ENCODE results near the gene PNMA5.
A peak's percentile ranks its signal among the peaks of the same experiment; 100 is the strongest.

PNMA5 gene

DNA sequence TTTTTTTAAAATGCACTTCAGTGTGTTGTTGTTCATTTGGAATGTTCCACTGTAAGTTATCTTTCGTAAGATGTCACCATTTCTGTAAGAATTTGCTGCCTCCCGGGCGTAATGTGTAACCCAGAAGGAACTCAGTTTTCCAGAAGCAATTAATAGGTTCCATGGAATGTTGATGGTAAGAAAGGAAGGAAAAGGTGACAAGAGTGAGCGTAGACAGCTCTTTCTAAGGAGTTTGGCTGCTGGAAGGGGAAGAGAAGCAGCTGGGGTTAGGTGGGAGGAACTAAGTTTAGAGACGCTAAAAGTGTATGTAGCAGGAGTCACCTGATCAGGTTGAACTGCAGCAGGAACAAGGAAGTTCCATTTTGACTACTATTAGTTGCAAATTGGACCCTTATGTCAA, 35.9 kb downstream of the PNMA5 start:
- DNase-seq, result no peak

DNA sequence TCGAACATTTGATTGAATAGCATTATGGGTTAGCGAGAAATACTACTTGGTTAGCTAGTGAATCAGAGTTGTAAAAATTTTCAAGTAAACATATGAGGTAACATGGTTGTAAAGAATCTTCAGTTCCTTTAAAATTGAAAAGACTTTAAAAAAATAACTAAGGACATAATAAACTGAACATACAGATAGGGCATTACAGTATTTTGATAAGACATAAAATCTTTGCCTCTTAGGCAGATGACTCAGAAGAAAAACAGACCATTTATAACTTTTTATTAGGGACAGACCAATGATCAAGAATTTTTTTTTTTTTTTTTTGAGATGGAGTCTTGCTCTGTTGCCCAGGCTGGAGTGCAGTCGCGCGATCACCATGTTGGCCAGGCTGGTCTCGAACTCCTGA, 43.1 kb downstream of the PNMA5 start:
- DNase-seq, result no peak

DNA sequence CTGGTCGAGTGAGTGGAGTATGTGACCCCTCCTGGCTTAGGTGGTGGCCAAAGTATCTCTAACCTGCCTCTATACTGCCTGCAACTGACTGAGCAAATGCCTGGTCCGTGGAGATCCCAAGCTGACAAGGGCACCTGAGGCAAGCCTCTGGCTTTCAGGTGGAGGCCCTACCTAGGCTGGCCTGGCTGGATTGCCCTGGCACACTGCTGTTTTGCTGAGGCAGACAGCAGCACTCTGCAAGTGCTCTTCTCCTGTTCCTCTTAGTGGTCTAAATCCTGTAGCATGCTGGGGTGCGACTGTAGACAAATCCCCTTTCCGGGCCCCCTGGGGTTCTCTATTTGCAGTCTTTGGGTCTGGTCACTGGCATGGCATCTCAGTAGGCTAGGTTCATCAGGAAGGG, 44.8 kb downstream of the PNMA5 start:
- DNase-seq, result no peak

DNA sequence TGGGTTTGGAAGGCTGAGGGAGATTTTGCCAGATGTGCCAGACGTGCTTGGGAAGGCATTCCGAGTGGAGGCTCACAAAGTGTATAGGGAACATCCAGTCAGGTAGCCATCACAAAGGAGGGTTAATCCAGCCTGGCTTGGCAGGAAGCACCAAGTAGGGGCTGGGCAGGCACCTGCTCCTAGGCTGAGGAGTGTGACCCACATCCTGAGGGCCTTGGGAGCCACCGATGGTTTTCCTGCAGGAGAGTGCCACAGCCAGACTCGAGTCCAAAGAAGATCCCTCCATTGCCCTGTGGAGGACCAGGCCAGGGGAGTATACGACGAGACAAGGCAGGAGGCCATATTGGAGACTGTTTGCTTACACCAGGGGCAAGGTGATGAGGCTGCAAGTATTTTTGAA, 47.2 kb downstream of the PNMA5 start:
- DNase-seq, result no peak

DNA sequence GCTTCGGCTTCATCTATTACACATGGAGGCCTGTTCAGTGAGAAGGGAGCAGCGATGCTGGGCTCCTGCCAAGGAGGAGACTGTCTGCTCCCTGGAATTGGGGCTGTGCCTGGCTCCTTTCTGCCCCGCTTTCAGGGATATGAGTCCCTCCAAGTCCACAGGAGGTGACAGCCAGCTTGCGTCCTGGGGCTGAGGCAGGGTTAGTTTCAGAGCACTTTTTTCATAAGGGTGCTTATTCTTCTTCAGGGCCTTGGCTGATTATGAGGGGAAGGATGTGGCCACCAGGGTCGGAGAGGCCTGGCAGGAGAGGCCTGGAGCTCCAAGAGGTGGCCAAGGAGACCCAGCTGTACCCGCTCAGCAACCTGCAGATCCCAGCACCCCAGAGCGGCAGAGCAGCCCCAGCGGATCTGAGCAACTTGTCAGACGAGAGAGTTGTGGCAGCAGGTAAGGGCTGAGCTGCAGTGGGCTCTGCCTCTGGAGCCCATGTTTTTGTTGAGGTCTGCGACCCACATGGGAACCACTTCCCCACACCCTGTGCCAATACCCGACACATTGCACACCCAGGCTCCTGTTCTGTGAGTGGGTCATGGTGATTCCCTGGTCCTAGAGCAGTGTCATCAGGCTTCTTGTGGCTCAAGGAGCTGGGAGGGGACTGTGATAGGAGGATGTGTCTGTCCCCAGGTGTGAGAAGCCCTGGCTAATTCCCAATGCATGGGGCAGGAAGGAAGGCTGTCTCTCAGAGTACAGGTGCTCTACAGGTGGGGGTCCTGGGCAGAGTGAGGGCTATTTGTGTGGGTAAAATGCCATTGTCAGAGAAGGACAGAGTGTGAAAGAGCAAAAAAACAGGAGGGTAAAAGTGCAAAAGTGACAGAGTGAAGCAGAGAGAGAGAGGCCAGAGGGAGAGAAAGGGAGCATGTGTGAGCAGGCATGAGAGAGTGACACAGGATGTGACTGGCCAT, 48.6 kb downstream of the PNMA5 start:
- no peak for DNase-seq

DNA sequence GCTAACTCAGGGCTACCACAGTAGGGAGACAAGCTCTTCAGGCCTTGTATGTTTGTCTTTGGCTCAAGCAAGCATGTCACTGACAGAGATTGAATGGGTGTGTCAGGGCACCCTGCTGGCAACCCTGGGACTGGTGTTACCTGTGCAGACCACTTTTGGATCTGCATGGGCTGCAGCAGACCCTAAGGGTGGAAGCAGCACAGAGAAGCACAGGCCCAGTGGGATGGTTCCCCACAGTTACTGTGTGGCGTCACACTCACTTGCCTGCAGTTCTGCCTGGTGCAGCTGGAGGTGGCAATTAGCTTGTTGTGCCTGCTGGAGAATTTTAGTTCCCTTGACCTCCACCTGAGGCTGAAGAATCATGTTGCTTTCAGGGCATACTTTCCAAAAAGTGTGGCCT, 50.1 kb downstream of the PNMA5 start:
- DNase-seq, result no peak

DNA sequence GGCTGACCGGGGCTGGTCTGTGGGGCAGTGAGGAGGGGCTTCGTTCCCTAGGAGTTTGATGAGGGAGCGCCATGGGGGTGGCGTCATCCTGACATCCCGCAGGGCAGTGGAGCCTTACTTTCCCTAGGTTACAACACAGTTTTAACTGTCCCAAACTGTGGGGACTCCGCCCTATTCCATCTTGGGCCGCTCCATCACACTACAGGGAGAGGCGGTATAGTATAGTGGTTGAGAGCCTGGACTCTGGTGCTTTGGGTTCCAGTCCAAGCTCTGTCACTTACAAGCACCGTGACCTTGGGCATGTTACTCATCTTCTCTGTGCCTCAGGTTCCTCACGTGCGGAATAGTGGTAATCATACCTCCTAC, 51.9 kb downstream of the PNMA5 start:
- DNase-seq, result no peak

DNA sequence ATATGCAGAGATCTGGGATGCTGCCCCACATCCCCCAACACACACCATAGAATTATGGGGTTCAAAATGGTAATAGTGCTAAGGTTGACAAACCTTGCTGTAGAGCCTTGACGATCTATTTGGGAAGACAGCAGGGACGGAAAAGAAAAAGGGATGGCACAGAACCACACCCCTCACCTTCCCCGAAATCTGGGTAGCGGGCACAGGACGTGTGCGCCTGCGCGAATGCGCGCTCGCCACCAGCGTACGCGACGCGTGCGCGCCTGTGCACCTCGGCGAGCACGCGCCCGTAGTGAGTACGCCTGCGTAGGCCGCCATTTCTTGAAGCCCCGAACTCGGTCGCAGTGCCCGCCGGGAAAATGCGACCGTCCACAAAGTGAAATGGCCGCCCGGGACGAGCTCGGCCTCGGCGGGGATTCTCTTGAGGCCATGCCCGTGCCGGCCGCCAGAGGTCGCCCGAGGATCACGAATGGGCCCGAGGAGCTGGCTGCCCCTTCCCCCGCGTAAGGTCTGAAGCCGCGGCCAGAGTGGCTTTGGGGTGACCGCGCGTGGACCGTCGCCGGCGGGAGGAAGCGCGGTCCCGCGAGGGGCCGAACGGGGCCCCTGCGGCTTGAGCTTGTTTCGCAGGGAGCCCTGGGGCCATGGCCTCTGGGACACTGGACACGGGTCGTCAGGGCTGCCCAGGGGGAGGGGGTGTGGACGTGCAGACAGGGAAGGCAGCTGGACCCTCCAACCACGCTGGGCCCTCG, 52.4 kb downstream of the PNMA5 start:
- peak; percentile 77 for DNase-seq

Data from DMS79 treated with DMSO at 0.1 percent for 48 hours (cell line).